GM19397 (cell line): ENCODE data around the gene AGFG2.

ENCODE experiments used
- ATAC-seq: cut with Tn5 transposase; IDR thresholded peaks from one replicate; pipeline ENCODE4 v1.9.1; 2021; ENCODE audit warnings: mild to moderate bottlenecking, moderate library complexity; ENCODE audit not compliant: unreplicated experiment

AGFG2 gene

DNA sequence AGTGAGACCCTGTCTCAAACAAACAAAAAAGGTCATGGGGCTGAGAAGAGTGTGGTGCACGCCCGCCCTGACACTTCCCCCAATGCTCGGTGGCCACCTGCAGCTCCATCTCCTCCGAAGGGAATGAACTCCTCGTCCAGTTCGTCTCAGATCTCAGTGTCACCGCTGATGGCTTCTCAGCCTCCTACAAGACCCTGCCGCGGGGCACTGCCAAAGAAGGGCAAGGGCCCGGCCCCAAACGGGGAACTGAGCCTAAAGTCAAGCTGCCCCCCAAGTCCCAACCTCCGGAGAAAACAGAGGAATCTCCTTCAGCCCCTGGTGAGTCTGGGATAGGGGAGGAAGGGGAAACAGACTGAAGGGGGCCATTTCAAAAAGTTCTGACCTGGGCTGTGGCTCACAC, 67.3 kb downstream of the AGFG2 start:
- ATAC-seq: no peak

DNA sequence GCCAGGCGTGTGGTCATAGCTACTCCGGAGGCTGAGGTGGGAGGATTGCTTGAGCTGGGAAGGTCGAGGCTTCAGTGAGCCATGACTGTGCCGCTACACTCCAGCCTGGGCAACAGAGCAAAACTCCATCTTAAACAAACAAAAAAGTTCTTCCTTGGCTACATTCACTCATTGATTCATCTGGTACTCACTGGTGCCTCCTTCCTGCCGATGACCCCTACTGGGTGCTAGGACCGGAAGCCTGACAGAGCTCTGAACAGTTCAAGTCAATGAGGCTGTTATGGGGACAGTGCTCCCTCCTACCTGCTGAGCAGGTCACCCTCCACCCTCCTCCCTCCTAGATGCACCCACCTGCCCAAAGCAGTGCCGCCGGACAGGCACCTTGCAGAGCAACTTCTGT, 68.1 kb downstream of the AGFG2 start:
- no peak for ATAC-seq

DNA sequence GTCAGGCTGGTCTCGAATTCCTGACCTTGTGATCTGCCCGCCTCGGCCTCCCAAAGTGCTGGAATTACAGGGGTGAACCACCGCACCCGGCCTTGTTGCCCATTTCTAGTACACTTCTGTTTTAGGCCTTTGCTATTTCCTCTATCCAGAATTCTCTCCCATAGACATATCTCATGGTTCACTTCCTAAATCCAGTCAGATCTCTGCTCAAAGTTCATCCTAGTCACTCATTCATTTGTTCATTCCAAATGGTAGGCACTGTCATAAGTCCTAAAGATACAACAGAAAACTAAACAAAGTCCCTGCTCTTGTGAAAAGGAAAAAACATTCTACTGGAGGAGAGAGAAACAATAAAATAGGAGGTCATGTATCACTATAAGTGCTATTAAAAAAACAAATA, 71.0 kb downstream of the AGFG2 start:
- ATAC-seq: no peak

- peak; percentile 93 for ATAC-seq
These were observed 73.2 kb downstream of the AGFG2 start, which contains the start of gene MOSPD3 for GRCh38 chr7:100611983-100612729. Gene MOSPD3, plus strand, starts transcription at chr7:100612540. Its CDS starts 252 bp downstream, at chr7:100612792.

- ATAC-seq: peak; percentile 4
These were observed 73.9 kb downstream of the AGFG2 start for GRCh38 chr7:100612730-100613390.

DNA sequence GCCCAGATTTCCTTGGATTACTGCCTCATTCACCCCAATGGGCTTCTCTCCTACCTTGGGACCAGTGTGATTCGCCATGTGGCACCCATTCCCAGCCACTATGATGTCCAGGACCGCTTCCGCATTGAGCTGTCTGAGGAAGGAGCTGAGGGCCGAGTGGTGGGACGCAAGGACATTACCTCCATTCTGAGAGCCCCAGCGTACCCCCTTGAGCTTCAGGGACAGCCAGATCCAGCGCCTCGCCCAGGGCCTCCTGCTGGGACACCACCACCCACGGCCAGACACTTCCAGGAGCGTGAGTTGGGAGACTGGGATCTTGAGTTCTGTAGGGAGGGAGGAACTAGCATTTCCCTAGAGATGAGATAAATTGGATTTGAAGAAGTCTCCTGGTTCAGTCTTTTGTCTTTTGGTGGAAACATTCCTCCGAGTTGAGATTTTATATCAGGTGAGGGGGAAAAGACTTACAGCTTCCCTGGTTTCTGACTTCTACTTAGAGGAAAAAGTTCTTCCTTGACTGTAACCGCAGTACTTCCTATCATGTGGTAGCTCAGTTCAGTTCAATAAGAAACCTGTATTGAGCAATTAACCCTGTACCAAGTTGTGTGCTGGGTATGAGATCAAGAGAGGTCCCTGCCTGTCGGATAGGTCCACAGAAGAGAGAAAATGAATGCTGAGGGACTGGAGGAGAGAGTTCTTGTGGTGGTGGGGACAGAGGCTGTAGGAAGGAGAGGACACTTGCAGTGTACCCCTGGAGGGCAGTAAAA, 74.6 kb downstream of the AGFG2 start:
- ATAC-seq: no peak

DNA sequence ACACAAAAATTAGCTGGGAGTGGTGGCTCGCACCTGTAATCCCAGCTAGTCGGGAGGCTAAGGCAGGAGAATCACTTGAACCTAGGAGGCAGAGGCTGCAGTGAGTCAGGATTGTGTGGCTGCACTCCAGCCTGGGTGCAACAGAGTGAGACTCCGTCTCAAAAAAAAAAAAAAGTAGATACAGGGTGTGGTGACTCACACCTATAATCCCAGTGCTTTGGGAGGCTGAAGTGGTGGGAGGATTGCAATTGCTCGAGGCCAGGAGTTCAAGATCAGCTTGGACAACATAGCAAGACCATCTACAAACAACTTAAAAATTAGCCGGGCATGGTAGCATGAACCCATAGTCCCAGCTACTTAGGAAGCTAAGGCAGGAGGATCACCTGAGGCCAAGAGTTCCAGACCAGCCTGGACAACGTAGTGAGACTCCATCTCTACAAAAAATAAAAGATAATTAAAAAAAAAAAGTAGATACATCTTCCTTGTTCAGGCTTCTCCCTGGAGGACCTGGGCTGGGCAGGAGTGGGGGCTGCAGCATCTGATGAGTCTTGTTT, 75.4 kb downstream of the AGFG2 start:
- no peak for ATAC-seq
